Activated CD4-positive, alpha-beta T cell treated with anti-CD3 and anti-CD28 coated beads, Interleukin-2, amount 50 U/mL, for 48 hours (primary cell): Measurements from ENCODE around the gene NR2C2.

Experiments
- DNase-seq, 2 experiments: peaks; one replicate each; pipeline ENCODE4 v3.0.0-alpha.2; 2020

The NR2C2 gene

DNA sequence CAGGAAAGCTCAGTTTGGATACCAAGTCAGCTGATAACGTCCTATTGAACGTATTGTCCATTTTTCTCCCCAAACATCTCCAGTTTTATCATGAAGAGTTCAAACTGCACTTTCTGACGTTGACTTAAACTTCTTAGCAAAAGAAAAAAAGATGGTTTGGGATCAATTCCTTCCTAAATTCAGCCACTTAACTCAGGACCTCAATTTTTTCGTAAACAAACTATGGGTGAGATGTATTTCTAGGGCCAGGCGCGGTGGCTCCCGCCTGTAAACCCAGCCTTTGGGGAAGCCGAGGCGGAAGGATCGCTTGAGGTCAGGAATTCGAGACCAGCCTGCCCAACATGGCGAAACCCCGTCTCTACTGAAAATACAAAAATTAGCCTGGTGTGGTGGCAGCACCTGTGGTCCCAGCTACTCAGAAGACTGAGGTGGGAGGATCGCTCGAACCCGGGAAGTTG, 118.2 kb downstream of the NR2C2 start:
- no peak for DNase-seq

DNA sequence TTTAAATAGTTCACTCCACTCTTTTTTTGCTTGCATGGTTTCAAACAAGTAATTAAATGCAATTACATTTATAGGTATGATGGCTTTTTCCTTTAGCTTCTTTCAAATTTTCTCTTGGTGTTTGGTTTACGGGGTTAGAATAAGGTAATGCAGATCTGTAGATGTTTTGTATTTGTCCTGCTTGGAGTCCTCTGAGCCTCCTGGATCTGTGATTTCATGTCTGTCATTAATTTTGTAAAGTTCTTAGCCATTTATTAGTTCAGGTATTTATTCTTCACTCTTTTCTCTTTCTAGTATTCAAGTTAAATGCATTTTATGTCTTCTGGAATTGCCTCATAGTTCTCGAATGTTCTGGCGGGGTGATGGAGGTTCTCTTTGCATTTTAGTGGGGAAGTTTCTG, 119.1 kb downstream of the NR2C2 start:
- no peak for DNase-seq

DNA sequence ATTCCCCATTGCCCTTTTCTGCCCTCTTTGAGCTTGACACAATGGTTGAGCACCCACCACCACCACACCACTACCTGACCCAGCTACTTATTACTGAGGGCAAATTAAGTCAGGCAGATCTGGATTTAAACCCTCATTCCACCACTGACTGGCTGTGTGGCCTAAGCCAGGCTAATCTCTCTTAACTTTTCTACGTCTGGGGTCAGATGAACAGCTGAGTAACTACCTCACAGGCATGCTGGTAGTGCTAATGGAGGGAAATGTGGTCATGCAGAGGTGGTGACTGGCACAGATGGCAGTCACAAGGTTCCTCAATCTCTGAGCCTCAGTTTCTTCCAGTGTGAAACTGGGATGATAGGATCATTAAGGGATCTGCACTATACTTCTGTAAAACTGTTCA, 122.1 kb downstream of the NR2C2 start:
- DNase-seq = no peak

DNA sequence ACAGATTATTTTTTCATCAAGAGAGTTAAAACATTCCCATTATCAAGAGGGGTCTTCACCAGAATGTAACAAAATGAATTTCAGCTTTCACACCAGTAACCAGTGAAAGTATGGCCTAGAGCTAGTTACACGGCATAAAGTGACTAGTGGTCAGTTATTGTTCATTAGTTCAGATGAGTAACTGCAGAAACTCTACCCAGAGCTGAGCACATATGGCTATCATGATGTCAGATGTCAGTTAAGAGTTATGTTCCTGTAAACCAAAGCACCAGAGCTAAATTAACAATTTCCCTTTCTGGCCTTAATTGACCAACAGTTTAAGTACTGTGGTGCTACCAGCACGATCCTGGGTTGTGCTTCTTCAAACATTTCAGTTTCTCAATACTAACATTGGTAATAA, 124.3 kb downstream of the NR2C2 start:
- DNase-seq = no peak

DNA sequence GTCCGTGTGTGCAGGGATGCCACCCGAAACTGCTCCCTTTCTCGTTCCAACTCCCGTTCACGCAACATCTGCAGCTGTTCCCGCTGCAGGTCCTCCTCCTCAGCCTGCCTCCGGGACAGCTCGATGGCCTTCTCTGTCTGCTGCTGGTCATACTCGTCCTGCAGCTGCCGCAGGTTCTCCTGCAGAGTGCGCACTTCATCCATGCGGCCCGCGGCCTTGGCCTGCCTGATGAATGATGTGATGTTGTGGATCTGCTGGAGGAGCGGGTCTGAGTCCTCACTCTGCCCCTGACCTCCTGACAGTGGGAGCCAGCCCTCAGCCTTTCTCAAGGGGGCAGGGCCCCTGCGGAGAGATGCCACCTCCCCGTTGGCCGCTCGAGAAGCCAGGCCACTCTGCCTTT, 127.1 kb downstream of the NR2C2 start:
- no peak for DNase-seq

DNA sequence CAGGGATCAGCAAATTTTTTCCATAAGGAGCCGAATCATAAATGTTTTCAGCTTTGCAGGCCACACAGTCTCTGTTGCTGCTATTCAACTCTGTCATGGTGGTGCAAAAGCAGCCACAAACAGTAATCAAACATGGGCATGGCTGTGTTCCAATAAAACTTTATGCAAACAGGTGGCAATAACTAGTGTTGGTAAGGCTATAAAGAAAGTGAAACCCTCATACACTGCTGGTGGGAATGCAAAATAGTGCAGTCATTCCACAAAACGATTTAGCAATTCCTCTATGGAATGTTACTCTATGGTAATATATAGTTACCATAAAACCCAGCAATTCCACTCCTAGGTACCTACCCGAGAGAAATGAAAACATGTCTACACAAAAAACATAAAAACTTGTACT, 131.7 kb downstream of the NR2C2 start:
- DNase-seq = no peak

DNA sequence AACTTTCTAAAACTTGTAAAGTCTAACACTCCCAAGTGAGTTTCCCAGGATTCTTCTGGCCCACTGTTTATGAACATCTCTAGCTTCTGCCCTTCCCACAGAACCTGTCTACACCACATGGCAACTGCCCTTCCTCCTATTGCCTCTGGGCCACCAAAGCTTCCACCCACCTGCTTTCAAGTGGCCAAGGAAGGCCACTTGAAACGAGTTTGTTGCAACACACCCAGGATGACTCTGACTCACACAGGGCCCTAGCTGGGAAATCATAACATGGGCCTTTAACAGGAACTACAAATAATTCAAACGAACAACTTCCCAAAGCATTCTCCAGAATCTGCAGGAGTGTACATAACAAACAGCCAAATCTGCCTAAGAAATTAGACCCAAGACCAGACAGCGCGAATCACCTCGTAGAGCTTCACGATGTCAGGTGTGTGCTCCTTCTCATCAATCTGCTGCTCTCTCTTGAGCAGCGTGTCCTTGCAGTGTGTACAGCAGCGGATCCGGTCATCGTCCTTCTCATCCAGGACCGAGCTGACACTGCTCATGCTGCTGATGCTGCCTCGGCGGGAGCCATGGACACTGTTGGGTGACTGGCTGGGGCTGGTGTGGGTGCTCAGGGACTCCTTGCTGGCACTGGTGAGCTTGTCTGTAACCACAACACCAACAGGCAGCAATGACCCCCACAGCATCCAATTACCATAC, 134.7 kb downstream of the NR2C2 start:
- DNase-seq = no peak

DNA sequence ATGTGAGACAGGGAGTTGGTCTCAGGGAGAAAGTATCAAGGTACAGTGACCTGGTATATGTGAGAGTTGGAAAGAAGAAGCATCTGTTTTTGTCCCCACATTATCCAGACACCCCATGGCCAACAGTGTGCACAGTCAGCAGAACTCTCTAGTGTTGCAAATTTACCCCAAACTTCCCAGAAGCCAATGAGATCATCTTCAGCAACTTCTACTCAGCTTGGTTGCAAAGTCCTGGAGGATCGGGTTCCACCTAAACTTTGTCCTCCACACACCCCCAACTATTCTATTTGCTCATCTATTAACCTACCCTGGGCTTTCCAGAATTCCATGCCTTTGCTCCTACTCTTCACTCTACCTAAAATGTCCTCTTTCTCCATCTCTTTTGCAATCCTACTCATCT, 135.9 kb downstream of the NR2C2 start:
- DNase-seq = no peak

DNA sequence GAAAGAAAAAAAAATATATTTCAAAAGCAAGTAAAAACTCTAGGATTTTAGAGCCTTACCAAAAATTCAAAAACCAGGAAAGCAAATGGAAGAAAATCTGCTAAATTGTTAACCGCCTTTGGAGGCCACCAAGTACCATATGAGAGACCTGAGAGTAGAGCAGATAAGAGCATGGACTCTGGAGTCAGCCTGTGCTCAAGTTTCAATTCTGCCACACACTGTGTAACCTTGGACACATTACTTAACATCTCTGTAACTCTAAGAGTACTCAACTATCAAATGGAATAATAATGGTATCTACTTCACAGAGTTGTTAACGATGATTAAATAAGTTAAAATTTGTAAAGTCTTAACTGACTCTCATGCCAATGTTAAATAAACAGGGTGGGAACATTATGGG, 138.9 kb downstream of the NR2C2 start:
- no peak for DNase-seq

DNA sequence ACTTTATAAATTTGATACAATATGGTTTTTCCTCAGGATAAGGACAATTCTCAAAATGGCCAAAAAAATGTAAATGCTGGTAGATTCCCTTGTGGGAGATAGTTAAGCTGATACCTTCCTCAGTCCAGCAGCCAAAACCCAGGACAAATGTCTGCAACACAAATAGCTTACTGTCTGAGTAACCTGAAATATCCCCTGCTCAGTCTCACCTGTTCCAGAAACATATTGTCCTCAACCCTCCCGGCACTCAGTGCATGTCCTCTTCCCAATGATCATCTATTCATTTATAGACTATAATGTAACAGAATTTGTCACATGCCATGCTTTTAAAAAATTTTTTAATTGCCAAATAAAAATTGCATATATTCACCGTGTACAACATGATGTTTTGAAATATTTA, 139.3 kb downstream of the NR2C2 start:
- DNase-seq = no peak

DNA sequence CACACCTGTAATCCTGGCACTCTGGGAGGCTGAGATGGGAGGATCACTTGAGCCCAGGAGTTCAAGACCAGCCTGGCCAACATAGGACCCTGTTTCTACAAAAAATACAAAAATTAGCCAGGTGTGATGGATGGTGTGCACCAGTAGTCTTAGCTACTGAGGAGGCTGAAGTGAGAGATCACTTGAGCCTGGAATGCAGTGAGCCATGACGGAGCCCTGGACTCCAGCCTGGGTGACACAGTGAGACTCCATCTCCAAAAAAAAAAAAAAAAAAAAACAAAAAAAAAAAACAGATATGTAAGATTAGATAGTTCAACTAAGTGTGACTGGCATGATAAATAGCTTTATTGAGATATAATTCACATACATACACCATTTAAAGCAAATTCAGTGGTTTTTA, 141.8 kb downstream of the NR2C2 start:
- DNase-seq = no peak

DNA sequence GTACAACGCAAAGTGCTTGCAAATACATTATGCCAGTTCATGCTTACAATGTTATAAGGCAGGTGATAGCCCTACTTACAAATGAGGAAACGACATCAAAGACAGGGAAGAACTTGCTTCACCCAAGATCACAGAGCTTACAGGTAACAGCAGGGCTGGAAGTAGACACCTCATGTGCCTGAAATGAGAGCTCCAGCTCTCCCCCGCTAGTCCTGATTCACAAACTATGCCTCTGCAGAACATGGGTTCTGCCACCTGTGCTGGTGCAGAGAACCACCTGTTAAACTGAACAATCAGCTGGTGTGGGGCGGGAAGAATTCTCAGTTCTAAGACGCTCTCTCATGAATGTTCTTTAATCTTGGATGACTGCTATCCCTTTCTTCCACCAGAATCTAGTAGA, 144.2 kb downstream of the NR2C2 start:
- DNase-seq = no peak

DNA sequence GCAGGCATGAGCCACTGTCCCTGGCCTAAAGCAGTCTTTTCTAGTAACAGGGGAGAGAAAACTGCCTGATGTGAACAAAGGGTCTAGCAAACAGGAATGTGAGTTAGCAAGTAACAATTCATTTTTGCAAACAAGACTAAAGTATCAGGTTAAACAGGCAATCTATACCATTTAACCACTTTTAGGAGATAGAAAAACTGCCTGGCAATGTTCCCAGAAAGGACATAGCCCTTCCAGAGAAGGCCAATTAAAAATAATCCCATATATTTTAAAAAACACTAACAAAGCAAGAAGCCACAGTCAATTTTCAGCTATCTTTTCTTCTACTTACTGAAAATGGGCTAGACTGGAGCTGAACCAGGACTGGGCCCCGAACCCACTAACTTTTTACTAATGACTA, 145.3 kb downstream of the NR2C2 start:
- no peak for DNase-seq

DNA sequence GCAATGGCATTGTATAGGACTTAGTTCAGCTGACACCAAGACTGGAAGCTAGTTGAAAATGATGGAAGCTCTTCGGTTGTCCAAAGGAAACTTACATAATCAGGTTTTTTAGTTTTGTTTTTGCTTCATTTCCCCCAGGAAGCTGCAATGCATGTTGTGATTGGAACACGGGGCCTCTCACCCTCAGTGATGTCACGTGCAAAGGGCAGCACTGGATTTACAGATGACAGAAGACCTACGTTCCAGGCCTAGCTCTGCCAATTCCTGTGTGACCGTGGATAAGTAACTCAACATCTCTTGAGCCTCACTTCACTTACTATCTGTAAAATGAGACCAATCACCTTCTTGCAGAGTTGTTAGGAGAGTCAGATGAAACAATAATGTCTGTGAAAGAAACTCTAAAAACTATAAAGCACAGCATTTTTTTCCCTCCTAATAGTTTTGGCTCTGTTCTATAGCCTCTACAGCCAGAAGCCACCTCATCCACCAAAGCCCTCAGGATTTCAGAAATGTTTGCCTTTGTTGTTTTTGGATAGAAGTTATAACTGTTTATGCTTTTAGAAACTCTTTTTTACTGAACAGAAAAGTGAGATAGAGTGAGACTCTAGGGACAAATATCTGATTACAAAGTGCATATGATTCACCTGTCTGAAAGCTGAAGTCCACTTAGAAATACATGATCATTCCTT, 146.9 kb downstream of the NR2C2 start:
- no peak for DNase-seq

DNA sequence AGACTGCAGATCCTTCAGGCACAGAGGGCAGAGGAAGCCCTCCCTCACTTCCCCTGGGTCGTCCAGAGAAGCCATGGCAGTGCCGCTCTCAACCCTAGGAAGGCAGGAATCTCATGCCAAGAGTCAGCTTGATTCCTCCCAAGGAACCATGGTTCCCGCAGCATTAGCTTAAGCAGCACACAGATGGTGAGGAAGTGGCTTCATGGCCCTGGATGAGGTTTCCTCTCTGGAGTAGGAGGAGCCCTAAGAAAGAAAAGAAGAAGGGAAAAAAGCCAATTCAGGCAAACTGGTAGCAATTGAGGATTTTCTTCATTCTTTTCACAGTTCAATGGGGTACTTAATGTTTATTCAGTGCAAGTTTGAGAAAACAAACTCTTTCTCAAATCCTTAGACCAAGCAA, 148.7 kb downstream of the NR2C2 start:
- no peak for DNase-seq

DNA sequence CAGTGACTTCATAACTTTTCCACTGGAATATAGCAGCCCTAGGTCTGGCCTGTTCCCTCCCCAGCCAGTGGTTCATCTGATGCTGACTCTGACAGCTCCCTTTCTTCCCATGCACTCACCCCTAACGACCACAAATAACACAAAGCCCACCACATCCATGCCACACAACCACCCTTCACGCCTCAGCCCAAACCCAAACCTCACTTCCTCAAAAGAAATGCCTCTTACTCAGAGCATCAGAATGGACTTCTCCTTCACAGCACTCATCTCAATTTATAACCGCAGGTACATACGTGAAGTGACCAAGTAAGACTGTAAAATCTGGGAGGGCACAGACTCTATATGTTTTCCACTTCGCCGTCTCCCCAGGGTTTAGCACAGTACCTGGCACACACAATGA, 150.5 kb downstream of the NR2C2 start:
- DNase-seq = peak; percentile 47 to 56
